Activated CD8-positive, alpha-beta memory T cell treated with anti-CD3 and anti-CD28 coated beads, Interleukin-2, amount 50 U/mL, for 1 hour (primary cell): ENCODE measurements around the gene CHRM1.
"Not testable (repeated sequence)": the region's sequence is repeated elsewhere in the genome, so short reads cannot be mapped to it uniquely, and the experiment has no call there.

Experiments used
- DNase-seq: peaks from one replicate; pipeline ENCODE4 v3.0.0-alpha.2; 2020; ENCODE audit errors: extremely low read depth

CHRM1 gene

DNA sequence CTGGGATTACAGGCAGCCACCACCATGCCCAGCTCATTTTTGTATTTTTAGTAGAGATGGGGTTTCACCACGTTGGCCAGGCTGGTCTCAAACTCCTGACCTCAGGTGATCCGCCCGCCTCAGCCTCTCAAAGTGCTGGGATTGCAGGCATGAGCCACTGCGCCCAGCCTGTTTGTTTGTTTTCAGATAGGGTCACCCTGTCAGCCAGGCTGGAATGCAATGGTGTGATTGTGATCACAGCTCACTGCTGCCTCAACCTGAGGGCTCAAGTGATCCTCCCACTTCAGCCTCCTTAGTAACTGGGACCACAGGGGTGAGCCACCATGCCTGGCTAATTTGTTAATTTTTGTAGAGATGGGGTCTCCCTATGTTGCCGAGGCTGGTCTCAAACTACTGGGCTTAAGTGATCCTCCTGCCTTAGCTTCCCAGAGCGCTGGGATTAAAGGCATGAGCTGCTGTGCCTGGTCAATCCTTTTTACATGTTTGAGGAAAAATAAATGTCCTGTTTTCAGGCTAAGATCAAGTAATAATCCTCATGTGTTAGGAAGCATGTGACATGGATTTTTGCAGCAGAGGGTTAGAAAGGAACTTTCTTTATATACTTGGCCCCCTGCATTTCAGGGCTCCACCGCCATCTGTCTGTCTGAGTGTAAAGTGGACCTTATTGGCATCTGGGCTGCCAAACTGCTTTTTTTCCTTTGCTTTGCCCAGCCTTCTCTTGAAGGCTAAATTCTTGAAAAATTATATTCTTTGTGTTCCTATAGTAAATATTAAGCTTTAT lies 45.3 kb downstream of the CHRM1 start:
- no peak for DNase-seq

DNA sequence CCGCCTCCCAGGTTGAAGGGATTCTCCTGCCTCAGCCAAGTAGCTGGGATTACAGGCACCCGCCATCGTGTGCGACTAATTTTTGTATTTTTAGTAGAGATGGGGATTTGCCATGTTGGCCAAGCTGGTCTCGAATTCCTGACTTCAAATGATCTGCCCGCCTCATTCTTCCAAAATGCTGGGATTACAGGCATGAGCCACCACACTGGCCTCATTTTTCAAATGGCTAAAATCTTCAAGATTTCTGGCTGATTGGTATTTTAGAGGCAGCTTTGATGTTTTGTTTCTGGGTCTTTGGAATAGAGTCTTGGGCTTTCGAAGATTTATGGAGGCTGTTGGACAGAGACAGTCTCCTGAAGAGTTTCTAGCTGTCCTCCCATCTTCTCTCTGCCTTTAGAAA lies 46.3 kb downstream of the CHRM1 start:
- no peak for DNase-seq

DNA sequence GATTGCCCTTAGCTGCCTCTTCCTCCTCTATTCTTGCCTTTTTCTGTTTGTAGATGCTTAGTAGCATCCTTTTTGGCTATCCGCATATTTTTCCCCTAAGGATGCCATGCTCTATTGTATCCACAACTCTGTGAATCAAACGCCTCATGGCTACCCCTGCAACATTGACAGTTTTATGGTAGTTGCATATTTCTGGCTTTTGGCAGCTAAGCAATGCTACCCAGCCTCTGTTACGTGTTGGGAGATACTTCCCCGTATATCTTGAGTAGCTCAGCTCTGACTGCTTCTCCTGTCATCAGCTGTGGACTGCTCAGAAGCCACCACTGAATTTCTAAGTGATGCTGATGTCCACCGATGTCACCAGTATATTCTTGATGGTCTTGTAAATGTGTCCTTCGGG lies 55.5 kb downstream of the CHRM1 start:
- no peak for DNase-seq

DNA sequence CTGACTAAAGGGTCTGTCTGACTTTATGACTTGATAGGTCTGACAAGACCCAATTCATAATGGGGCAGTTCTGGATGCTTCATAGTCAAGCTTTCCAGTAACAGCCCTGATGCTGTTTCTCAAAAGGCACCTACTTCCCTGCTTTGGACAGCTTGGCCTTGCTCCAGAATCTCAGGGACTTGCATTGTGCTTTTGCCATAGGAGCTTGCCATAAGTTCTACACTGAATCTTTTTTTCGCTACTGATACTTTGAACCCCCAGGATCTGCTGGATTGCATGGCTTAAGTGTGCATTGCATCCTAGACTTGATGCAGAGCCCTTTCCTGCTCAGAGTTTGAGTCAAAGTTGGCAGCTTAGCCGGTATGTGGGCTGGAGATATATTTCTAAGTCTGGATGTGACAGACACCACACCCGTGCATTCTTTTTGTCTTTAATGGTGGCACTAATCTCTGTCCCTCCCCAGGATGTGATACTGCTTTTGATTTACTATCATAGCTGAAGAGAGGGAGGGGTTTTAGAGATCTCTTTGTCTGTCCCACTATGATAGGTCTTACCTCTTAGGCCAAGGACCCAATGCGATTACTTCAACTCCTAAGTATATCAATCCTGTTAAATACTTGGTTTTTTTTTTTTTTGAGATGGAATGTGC lies 57.4 kb downstream of the CHRM1 start:
- DNase-seq = no peak

DNA sequence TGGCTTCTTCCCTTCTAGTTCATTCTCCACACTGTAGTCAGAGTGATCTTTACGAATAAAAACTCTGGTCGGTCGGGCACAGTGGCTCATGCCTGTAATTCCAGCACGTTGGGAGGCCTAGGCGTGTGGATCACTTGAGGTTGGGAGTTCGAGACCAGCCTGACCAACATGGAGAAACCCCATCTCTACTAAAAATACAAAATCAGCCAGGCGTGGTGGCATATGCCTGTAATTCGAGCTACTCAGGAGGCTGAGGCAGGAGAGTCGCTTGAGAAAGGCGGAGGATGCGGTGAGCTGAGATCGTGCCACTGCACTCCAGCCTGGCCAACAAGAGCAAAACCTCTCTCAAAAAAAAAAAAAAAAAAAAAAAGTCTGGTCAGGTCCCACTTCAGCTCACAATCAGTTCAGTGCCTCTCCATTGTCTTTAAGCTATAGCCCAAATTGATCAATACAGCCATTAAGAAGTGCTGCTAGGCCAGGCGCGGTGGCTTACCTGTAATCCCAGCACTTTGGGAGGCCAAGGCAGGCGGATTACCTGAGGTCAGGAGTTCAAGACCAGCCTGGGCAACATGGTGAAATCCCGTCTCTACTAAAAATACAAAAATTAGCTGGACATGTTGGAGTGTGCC lies 59.5 kb downstream of the CHRM1 start:
- DNase-seq = not testable (repeated sequence)

DNA sequence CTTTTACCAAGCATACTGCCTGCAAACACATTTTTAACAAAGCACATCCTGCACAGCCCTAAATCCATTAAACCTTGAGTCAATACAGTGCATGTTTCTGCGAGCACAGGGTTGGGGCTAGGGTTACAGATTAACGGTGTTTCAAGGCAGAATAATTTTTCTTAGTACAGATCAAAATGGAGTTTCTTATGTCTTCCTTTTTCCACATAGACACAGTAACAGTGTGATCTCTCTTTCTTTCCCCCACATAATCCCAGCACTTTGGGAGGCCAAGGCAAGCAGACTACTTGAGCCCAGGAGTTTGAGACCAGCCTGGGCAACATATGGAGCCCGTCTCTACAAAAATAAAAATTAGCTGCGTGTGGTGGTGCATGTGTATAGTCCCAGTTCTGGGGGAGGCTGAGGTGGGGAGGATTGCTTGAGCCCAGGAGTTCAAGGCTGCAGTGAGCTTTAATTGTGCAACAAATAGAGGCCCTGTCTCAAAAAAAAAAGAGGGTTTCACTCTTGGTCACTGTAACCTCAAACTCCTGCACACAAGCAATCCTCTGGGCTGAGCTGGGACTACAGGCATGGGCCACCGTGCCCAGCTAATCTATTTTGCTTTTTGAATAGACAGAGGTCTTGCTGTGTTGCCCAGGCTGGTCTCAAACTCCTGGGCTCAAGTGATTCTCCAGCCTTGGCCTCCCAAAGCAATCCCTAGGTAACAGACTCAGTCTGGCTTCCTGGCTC lies 60.2 kb downstream of the CHRM1 start:
- DNase-seq = no peak

DNA sequence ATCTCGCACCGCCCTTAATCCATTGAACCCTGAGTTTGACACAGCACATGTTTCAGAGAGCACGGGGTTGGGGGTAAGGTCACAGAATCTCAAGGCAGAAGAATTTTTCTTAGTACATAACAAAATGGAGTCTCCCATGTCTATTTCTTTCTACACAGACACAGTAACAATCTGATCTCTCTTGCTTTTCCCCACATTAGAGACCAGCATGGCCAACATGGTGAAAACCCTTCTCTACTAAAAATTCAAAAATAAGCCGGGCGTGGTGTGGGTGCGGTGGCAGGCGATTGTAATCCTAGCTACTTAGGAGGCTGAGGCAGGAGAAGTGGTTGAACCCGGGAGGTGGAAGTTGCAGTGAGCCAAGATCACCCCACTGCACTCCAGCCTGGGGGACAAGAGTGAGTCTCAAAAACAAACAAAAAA lies 61.9 kb downstream of the CHRM1 start:
- not testable (repeated sequence) for DNase-seq
